Measurements from ENCODE around the gene CBR4.

GRCh38 chr4:168994958-168995357 is 15.1 kb downstream of the CBR4 start:
- TF ChIP-seq CTCF (IDR thresholded peaks at IDR 0.05) (no peak), POLR2A (IDR thresholded peaks at IDR 0.05) (no peak)

All from heart left ventricle (tissue), 13 donors.